ENCODE results near the gene GRIN2A.
A peak's percentile ranks its signal among the peaks of the same experiment; 100 is the strongest.

The GRIN2A gene

DNA sequence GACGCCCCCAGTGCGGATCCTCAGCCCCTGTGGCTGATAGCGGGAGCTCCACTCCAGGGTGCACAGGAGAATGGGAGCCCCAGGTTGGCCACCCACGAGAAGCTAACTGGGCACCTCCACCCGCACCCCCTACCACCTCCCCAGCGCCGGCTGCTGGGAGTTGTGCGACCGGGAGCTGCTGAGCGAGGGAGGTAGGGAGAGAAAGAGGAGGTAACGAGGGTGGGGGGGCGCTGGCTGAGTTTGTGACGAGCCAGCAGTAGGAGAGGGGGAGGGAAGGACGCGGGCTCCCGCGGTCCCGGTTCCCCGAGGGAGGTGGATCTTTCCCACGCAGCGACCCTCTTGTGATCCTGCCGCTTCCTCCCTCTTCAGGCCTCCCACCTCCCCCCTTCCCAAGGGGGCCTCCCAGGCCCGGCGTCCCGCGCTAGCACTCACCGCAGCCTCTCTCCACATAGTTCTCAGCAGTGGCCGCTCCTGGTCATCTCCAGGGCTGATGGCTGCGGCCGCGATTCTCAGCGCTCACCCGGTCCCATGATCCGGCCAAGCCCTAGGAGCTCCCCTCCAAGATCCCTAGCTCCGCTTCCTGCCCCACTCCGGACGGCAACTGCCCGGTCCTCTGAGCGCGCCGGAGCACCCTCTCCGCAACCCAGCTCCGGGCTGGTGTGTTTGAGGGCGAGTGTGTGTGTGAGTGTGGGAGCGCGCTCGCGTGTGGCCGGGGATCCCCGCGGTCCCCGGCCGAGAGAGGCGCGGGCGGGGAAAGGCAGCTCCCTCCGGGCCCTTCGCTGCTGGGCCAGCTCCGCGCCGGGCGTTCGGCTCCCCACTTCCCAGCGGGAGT lies at the start of gene GRIN2A:
Gene GRIN2A (minus strand): TSS at position 207 of the 832 bp plus-strand sequence. CDS start 2,017 bp downstream, outside the sequence.
- no peak for FAIRE-seq
- DNase-seq (ENCODE audit: low spot score), result peak; percentile 44

DNA sequence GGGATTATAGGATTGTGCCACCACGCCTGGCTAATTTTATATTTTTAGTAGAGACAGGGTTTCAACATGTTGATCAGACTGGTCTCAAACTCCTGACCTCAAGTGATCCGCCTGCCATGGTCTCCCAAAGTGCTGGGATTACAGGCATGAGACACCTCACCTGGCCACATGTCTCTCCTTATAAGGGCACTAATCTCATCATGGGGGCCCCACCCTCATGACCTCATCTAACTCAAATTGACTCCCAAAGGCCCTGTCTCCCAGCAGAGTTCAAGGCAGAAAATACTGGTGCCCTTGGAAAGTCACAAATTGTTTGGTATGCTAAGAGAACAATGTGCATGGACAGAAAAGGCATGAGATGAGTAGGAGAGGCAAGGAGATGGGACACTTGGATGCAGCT lies 49.3 kb upstream of the GRIN2A start:
- DNase-seq (ENCODE audit: low spot score) (no peak), FAIRE-seq (no peak)

GRCh38 chr16:10228779-10229178 lies 46.6 kb upstream of the GRIN2A start:
- FAIRE-seq (no peak), DNase-seq (ENCODE audit: low spot score) (no peak)

GRCh38 chr16:10226987-10227306 lies 44.7 kb upstream of the GRIN2A start:
- FAIRE-seq, result no peak
- DNase-seq (ENCODE audit: low spot score), result no peak

- FAIRE-seq (no peak), DNase-seq (ENCODE audit: low spot score) (no peak)
Observed at GRCh38 chr16:10226141-10226986, 44.1 kb upstream of the GRIN2A start.

DNA sequence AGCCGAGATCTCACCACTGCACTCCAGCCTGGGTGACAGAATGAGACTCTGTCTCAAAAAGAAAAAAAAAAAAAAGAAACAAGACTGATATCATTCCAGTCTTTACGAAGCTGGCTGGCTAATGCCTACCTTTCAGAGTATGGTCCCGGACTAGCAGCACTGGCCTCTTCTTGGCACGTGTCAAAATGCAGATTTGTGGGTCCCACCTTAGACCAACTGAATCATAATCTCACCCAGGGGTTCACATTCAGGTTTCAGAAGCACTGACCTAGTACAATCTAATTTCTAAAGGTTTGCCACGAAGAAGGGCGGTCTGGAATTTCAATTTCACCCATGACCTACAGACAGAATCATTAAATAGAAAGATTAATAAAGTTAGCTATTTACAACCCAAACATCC lies 43.4 kb upstream of the GRIN2A start:
- FAIRE-seq, result no peak
- DNase-seq (ENCODE audit: low spot score), result no peak

- DNase-seq (ENCODE audit: low spot score) (no peak), FAIRE-seq (no peak)
Observed at GRCh38 chr16:10224850-10225249, 42.6 kb upstream of the GRIN2A start.

DNA sequence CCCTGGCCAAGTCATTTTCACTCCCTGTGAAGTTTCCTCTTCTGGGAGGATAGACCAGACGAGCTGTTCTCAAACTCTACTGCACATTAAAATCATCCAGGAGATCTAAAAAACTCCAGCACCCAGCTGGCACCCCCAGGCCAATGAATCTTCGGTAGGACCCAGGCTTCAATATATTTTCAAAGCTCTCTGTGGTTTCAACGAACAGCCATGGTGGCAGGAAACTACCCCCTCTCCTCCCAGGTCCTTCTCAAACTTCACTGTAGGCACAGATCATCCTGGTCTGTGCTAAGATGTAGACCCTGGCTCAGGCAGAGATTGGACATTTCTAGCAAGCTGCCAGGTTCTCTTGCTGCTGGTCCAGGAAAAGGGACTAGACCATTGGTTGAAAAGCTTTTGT lies 38.7 kb upstream of the GRIN2A start:
- no peak for DNase-seq (ENCODE audit: low spot score)
- FAIRE-seq, result no peak

DNA sequence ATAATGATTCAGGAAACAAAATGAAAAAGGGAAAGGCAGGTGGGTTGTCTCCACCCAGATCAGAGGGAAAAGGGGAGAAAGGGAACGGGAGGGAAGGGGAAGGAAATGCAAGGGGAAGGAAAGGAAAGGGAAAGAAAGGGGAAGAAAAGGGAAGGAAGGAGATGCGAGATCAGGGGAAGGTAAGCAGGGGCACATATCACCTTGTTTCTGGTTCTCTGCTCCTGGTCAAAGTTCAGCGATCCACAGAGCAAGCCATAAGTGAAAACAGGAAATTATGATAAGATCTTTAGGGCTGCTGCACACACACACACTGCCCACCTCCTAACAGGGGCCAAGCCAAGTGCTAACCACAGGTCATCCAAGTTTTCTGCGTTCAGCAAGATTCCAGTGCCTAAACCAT lies 37.5 kb upstream of the GRIN2A start:
- DNase-seq (ENCODE audit: low spot score), result no peak
- FAIRE-seq, result no peak

GRCh38 chr16:10218490-10219206 lies 36.4 kb upstream of the GRIN2A start:
- FAIRE-seq (no peak), DNase-seq (ENCODE audit: low spot score) (no peak)

- no peak for FAIRE-seq
- DNase-seq (ENCODE audit: low spot score), result no peak
Observed at GRCh38 chr16:10213748-10214147, 31.5 kb upstream of the GRIN2A start.

- no peak for DNase-seq (ENCODE audit: low spot score)
- FAIRE-seq, result no peak
Observed at GRCh38 chr16:10210944-10211343, 28.7 kb upstream of the GRIN2A start.

DNA sequence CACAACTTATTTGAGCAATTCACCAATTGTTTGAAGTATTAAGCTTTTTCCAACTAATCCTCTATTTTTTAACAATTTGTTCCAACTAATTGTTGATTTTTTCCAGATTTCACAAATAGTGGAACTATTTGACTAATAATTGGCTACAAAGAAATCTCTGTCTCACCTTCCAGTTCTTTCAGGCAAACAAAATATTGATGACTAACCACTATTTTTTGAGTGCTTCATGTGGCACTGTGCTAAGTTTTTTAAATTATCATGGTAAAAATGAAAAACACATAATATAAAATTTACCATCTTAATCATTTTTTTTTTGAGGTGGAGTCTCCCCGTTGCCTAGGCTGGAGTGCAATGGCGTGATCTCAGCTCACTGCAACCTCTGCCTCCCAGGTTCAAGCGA lies 24.6 kb upstream of the GRIN2A start:
- FAIRE-seq (no peak), DNase-seq (ENCODE audit: low spot score) (no peak)

- FAIRE-seq (no peak), DNase-seq (ENCODE audit: low spot score) (peak; percentile 46)
Observed at GRCh38 chr16:10206215-10206614, 24.0 kb upstream of the GRIN2A start.

- peak; percentile 35 for DNase-seq (ENCODE audit: low spot score)
- no peak for FAIRE-seq
Observed at GRCh38 chr16:10205688-10206087, 23.5 kb upstream of the GRIN2A start.

DNA sequence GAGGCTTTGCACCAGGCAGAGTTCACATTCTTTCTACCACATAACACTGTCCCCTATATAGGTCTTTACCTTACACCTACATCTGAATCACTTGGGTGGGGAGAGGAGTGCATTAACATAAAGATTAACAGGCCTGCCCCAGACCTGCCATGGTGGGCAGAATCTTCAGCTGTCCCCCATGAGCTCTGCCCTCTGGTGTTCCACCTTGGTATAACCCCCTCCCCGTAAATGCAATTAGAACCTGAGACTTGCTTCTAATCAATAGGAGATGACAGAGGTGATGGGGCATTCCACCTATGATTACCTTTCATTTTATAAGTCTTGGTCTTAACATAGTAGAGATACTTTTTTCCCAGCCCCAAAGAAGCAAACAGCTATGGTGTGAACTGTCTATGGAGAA lies 20.4 kb upstream of the GRIN2A start:
- FAIRE-seq (no peak), DNase-seq (ENCODE audit: low spot score) (no peak)

DNA sequence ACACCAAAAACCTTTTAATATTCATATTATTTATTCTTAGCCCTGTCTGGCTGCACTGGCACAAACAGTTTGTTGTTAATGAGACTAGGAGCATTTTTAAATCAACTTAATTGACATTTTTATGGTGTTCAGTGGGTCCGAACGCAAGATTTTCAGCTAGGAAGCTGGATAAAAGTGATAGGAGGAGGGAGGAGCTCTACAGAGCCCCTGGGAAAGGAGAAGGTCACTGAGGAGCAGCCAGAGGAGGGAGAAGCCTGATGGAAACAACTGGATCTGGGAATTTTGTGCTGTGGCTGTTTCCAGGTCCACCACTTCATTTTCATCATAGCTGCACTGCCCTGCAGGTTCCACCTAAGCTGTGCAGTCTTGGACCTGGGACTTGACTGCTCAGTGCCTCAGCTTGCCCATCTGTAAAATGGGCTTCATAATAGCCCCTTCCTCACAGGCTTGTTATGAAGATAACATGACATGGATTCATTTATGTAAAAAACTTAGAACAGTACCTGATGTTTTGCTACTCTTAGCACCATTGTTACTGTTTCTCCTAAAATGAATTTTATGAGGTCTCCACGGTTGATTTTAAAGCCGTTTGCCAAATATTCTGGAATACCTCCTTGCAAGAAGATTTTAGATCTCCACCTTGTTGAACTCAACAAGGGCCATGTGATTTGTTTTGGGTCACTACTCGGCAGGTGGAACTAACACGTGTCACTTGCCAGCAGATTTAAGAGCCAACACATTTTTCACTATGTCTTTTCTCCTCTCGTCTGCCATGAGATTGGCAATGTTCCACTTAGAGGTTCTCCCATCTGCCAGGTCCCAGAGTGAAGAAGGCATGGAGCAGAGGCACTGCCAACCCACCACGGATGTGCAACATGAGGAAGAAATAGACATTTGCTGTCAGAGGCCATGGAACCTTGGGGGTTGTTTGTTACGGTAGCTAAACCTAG lies 18.7 kb upstream of the GRIN2A start:
- FAIRE-seq (no peak), DNase-seq (ENCODE audit: low spot score) (no peak)

GRCh38 chr16:10196999-10197398 lies 14.8 kb upstream of the GRIN2A start:
- DNase-seq (ENCODE audit: low spot score) (no peak), FAIRE-seq (no peak)

- DNase-seq (ENCODE audit: low spot score) (no peak), FAIRE-seq (no peak)
Observed at GRCh38 chr16:10191096-10191495, 8.9 kb upstream of the GRIN2A start.

- DNase-seq (ENCODE audit: low spot score) (no peak), FAIRE-seq (no peak)
Observed at GRCh38 chr16:10189861-10190390, 7.7 kb upstream of the GRIN2A start.

- no peak for DNase-seq (ENCODE audit: low spot score)
- no peak for FAIRE-seq
Observed at GRCh38 chr16:10188236-10188635, 6.0 kb upstream of the GRIN2A start.

Data from urothelium cell line (cell line).